OCI-M1 (cell line): ENCODE results near the gene WLS.

ENCODE experiments used
- DNase-seq: peaks from one replicate; lab custom pipeline; 2025; lab: John Stamatoyannopoulos, UW

Gene WLS

DNA sequence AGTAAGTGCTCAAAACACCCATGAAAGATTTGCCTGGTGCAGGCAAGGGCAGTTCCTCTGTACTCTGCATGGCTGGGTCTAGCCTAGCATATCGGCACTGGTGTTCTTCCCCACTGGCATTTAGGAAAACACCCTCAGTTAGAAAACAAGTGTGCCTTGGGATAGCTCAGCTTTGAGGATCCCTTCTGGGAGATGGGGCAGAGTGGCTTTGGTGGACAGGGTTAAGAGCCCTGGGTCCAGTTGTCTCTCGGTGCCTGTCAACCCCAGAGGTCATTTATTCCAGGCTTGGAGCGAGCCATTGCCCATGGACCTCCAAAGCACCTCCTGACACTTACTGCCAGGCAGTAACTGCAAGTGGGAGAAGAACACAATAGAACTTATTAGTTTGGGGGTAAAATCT, 101.1 kb downstream of the WLS start:
- DNase-seq: no peak

DNA sequence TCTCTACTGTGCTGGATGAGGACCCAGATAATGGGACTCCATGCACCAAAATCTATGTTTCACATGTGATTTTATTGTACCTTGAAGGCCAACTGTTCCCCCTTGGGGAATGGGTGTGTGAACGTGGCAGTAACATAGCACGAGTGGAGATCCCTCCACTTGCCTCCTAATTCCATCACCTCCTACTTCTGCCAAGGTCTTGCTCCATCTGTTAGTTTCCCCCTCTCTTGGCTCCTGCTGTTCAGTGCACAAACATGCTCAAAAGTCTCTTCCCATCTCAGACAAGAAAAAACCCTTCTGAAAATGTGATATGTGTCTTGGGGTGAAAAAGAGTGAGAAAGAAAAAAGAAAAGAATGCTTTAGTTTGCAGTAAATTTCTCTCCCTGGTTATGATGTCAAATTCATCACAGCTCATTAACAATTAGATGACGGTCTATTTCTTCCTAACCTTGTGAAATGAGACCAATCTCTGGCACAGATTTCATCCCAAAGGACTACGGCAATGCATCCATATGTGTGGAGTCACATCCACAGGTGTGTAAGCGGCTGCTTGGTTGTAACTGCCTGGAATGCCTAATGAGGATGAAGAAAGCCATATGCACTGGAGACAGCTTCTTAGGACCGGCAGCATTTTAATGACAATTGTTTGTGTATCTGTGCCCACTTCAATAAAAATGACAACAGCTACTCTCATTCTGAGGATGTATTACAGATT, 102.6 kb downstream of the WLS start:
- DNase-seq: no peak

DNA sequence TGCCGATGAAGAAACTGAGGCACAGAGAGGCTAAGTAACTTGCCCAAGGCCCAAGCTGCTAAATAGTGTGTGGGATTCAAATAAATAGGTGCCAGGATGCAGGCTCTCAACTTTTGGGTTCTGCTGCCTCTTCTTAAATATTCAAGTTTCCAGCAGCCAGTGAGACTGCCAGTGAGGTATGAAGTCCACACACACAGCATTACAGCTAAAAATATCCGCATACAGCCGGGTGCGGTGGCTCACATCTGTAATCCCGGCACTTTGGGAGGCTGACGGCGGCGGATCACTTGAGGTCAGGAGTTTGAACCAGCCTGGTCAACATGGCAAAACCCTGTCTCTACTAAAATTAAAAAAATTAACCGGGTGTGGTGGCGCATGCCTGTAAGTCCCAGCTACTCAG, 103.5 kb downstream of the WLS start:
- DNase-seq: no peak

DNA sequence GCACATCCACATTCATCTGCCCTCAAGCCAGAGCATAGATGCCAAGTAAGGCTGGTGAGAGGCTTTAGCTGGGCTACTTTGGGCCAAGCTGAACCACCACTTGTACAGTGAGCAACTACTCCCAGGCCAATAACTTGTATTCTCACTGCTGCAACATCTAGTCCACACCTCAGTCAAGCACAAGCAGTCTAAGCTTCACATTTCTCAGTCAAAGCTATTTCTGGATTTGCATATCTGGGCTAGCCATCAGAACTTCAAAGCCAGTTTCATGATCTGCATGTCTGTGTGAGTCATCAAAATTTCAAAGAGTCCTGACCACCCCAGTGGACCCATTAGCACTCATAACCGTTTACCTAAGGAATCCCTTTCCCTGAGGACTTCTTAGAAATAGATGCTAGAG, 104.2 kb downstream of the WLS start:
- DNase-seq: peak; percentile 30

DNA sequence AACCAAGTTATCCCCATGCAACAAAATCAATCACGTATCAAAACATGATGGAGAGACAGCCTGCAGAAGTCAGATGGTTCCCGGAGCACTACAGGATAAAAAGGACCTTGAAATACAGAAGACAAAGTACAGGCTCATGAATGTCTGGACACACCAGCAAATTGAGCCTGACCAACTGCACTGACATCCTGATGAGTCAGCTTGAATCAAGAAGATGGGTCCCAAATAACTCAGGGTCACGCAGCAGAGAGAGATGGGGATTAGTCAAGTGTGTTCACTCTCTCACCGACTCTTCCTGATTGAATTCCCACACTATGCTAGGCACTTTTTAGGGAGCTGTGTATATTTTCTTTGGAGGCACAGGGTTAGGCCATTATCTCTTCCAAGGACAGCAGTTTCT, 110.8 kb downstream of the WLS start:
- DNase-seq: no peak

DNA sequence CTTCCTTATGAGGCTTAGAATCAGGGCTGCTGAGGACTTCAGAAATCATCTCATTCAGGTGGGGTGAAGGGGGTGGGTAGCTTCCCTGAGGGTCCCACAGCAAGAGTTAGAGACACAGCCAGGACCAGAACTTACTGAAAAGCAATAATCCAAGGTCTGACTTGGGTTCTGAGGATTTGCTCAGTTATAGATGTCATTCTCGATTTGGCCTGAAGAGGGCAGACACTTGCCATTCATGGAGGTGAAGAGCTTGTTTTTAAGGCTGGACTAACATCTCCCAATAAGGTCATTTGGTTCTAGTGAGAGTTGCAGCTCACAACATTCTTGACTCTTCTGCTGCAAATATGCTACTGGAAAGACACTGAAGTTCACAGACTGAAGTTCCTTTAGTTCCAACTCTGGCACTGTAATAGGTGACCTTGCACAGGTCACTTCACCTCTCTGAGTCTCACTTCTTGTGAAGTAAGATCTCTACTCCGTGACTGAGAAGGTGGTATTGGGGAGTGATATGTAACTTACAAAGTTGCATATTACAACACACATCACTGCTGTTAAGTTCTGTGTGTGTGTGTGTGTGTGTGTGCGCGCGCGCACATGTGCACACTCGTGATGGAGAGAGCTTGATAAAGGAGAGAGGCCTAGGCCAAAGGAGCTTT, 112.1 kb downstream of the WLS start:
- DNase-seq: peak; percentile 79

DNA sequence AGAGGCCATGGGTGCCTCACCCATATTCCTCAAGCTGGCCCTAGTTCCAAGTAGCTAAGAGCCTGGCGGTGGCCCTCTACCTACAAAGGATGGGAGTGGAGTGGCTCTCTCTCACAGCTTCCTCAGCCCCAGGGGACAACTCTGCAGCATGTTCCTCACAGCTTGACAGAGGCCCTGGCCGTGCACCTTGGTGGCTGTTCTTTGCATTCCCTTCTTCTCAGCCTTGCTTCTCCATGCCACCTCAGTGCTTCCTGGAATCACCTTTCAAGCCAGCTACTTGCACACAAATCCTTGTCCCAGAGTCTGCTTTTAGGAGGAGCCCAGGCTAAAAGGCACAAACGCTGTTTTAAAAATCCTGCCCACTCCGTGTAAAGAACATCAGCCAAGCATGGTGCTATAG, 112.9 kb downstream of the WLS start:
- DNase-seq: no peak

DNA sequence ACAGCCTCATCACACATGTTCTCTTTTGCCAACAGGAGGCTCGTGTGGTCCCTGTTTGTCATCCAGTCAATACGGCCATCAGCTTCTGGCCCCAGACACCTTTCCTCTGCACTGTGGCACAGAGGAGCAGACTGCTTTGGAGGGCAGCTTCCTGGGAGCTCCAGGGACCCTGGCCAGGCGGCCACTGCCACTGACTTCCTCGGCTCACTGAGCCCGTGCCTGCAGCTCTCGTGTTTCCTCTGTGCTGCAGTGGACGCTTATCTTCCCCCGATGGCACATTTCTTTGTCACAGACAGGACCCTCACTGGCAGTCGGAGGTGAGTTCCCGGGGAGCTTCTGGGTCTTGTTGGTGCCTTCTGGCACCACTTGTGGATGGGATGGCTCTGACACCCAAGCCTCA, 114.9 kb downstream of the WLS start:
- DNase-seq: no peak

DNA sequence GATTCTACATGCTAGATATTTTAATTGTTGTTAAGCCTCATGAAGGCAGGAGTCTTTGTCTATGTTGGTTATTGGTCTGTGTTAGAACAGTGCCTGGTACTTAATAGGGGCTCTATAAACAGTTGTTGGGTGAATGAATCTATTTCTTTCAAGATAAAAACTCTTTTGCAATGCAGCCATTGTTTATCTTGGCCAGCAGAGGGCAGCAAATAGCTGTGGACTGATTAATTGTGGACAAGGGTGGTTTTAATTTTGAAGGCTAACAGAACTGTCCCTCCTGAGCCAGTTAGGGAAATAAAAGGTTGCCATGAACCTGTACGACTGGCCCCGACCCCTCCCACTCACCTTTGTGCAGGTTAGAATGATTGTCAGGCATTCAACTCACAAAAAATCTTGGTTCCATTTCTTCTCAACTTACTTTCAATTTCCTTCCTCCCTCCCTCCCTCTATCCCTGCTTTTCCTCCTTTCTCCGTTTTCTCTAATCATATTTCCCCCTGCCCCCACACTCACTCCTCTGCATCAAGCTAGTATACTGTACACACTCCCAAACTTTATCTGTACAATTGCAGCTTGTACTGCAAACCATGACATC, 115.6 kb downstream of the WLS start:
- peak; percentile 73 for DNase-seq

DNA sequence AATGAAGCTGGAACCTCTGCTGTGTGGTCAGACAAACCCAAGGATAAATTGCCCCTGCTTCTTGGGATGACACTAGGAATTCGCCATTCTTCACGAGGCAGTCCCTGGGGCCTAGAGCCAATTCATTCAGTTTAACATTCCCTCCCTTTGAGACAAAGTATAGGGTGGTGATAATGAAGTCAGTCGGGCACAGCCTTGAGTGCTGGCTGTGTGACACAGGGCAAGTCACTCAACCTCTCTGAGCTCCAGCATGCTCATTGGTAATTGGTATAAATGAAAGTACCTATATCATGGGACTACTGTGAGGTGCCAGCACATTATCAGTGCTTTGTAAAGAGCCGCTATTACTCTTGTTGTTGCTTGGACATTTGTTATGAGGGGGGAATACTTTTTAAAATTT, 117.0 kb downstream of the WLS start:
- no peak for DNase-seq

DNA sequence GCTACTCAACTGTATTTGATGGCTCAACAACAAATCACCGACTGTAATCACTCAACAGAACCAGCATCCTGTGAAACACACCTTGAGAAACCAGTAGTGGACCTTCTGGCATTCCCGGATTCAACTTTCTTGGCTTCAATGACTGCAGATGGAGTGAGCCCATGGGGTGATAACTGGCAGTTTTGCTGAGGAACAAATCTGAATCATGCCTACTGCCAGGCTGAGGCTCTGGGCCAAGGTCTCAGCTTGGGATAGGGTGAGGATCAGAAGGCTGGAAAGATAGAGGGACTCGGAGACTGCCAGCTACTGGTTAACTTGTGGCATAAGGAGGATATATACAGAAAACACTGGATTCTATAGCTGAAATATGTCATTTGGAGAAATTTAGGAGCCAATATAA, 118.4 kb downstream of the WLS start:
- DNase-seq: no peak

DNA sequence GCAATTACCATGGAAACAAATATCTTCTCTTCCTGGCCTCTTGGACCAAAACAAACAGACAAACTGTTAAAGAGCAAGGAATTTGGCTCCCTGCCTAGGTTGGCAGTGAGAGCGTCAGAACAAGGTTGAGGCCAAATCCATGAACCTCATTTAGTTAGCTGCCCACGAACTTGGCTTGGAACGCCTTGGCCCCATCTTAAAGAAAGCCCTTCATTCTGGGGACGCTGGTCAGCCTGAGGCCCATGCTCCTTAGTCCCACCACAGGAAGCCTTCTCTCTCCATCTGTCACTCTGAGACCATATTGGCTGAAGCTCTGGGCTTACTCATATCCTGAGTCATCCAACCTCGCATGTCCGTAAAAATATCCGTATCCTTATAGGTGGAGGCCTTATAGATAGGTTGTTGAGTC, 119.5 kb downstream of the WLS start:
- DNase-seq: no peak

DNA sequence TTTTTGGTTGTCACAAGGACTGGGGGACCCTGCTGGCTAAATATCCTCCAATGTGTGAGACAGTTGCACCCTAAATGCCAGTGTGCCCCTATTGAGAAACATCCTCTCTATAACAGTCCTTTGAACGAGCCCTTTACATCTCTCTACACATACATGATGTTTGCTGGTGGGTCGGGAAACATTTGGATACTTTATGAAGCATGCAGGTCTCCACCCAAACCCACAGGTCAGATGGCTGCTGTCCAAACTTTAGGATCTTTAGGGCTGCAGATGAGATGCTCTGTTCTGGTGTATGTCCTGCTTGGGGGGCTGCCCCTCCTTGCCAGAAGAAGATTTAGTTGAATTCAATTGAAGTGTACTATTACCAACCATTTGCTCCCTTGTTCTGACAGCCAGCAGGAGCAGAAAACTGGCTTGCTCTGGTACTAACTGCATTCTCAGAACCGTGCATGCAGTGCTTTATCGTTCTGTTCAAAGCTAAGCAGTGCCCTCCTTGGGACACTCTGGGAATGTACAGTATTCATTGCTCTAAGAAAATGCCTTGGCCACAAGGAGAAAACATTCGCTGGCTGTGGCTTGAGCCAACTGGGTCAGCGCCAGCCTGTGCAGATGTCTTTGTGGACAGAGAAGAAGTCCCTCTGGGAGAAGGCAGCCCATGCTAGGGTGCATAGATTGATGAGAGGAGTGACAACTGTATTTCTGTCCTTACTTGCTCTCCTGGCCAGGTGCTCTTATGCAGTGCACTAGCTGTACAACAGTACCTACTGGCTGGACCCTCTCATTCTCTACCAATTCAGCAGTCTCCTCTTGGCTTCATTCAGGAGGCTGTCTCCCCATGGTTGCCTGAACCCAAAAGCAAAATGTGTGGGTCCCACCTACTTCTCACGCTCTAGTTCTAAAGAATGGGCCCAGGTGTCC, 120.5 kb downstream of the WLS start:
- DNase-seq: peak; percentile 80

DNA sequence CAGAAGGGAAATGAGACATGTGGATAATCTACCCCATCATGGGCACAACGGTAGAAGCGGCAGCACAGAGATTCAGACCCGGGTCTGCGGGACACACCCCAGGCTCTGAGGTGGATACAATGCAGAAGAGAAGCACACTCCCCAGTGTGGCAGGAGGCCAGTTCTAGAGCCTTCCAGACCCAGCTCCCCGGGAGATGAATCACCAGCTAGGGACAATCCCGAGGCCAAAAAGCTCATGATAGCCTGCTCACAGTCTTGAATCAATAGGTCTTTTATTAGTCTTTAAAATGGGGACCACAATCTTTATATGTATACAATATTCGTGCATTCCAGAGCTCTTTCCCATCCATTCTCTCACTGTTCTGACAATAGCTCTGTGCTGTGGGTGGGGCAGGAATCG, 124.6 kb downstream of the WLS start:
- no peak for DNase-seq

DNA sequence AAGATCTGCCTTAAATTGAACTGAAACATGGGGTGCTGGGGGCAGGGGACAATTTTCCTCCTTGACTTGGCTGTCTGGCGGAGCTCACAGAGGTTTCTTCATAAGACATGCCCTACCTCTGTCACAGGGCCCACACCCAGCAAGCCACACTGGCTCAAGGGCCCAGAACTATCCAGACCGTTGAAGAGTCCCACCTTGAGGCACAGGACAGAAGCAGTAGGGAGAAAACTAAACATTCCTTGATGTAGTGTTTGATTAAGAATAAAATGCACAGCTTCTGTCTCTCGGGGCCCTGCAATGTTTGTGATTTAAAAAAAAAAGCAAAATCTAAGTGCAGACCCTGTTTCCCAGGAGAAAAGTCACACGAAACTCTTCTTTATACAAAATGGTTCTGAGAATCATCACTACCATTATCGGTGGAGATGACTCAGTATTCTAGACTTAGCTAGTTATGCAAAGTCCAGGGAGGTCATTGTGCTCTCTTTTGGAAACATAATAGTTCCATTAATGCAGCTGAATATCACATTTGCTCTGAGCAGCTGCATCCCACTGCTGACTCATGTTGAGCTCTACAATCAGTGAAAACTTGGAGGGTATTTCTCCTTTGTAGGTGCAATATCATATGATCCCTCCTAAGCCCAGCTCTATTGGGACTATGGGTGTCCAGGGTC, 128.3 kb downstream of the WLS start:
- DNase-seq: no peak

DNA sequence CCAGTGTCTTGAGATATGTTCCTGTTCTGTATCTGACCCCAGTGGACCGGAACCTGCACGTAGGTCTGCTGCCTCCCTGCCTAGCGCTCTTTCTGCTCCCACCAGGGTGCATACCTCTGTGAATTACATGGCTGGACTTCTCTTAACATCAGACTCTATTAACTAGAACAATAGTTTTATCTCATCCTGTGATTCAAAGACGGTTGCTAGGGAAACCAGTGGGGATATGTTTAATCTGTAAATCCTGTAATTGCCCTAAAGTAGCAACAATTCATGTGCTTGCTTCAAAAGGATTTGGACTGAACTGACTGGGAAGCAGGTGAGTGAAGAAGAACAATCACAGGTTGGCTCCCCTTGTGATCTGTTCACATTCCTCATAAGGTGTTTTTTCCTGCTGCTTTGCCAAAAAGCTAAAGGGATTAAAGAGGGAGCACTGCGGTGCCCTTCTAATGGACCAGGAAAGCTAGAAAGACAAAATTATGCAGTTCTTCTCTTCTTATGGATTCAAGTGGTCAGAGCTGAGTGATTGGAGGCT, 129.2 kb downstream of the WLS start:
- no peak for DNase-seq

DNA sequence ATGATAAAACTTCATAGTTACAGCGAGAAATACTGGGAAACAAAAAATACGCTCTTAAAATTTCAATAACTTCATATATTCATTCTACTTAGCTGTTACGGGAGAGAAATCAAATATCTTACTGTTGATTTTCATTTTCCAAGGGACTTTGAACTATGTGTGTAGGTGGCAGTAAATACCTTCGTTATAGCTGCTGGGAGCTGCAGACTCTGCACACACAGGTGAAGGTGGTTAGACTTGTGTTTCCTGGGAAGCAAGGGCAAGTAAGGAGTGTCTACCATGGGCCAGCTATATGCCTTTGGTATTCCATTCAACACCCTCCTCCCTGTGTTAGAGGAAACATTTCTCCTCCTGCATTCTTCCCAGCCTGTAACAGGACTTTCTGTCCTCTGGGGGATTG, 130.5 kb downstream of the WLS start:
- DNase-seq: no peak

DNA sequence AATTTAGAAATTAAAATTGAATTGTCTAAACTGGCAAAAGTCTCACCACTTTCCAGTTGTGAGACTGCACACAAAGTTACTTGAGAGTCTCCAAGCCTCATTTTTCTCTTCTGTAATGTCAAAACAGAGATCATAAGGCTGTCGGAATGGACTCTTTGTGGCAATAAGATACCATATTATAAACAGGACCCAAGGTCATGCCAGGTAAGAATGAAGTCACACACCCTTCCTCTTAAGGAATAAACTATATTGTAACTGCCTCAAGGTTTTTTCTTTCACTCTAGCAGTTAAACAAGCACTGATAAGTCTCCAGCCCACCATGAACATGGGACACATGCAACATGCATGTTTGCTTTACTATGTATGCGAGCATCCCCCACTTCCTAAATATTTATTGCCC, 131.8 kb downstream of the WLS start:
- DNase-seq: no peak

DNA sequence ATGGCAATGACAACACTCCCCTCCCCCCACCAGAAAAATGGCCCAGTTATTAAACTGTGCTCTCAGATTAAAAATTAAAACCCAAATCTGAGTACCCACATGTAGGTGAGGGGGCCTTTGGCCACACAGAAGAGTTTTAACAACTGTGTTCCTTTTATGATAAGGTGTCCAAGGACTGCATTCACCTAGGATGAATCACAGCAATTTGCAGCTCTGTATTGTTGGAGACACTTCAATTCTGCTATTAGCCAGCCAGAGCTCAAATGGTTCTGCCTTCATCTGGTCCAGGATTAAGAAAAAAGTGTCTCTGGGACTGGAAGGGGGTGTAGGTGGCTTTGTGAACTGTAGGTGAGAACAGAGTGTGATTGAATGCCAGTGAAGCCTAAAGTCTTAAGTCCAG, 138.6 kb downstream of the WLS start:
- DNase-seq: no peak

DNA sequence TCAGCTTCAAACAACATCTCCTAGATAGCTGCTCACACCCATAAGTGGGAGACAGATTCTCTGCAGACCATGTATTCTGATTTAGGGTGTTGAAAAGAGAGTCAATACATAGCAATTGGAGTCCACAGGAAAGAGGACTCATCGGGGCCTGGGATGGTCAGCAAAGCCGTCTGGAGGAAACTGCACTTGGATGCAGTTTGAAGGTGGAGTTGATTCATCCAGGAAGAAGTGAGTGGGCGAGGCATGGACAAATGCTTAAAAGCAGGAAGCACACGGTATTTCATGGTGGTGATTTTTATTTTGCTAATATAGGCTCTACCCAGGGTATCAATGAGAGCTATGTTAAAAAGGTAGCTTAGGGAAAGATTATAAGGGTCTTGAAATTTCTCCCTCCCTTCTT, 145.1 kb downstream of the WLS start:
- DNase-seq: no peak

DNA sequence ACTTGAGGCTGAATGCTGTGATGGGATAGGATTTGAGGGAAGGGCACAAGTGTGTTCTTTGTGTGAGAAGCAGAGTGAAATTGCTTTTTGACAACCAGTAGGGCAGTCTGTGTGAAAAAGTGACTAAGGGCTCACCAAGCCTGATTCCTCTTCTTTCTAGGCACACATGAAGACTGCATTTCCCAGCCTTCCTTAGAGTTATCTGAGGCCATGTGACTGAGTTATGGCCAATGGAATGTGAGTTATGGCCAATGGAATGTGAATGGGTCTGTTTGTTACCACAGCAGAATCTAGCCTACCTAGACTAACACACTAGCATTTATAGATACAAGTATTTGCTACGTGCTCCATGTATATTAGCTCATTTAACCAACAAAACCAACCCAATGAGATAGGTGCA, 146.6 kb downstream of the WLS start:
- DNase-seq: no peak

DNA sequence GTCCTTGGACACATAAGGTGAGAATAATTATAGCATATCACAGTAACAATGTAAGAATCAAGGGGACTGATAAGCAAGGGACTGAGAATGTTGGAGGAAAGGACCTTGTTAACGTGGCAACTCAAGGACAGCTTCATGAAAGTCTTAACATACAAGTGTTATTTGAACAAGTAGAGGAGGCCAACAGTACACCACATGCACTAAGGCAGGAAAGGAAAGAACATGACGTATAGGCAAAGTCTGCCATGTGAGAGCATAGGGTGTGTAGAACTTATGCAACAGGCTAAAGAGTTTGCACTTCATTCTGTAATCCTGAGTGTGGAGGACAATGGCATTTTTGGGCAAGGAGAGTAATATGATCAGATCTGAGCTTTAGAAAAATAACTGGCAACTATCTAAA, 148.6 kb downstream of the WLS start:
- DNase-seq: no peak
